ENCODE results near the gene CIC. TPM values are rescaled to one million over a fixed set of nuclear protein-coding genes. Genes with fewer than 3 reads are reported as not detected.

The CIC gene
- total RNA-seq, 4 donors from 2014 or later, result 40.5 to 72.8 (median 67.2) TPM

DNA sequence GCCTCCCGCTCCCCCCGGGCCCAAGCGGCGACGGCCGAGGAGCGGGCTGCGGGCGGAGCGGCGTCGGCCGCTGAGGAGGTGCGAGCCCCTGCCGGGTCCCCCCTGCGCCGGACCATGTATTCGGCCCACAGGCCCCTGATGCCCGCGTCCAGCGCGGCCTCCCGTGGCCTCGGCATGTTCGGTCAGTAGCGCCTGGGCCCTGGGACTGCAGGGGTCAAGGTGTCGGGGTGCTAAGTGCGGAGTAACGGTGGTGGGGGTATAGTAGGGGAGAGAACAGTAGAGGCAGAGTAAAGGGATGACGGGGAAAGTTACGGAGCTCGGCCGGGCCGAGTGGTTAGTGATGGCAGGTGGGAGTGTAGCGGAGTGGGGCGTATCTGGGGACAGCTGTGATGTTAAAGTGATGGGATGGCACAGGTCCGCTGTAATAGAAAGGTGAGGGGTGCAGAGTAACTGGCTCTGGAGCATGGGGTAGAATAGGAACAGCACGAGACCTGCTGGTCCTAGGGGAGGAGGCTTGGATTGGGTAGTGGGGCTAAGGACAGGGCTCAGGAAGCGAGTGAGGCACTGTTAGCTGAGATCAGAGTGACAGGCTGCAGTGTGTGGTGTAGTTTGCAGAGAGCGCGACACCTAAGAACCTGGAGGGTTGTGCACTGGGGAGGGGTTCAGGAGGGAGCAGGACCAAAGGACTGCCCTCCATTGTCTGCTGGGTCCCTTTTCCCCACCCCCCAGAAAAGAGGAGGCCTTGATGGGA lies 15.7 kb downstream of the CIC start:
- no peaks in the 10 kb centered on the region for H3K27me3 ChIP-seq
- H3K4me1 ChIP-seq, result peaks cover 6 to 56% (median 39%) of the 10 kb centered on the region in 4 donors
- peak overlapping the region; percentile 53 to 89 (median 76) for H3K4me3 ChIP-seq
- no peak for TF ChIP-seq POLR2A (IDR thresholded peaks at IDR 0.05)
- TF ChIP-seq, protein P1, sequence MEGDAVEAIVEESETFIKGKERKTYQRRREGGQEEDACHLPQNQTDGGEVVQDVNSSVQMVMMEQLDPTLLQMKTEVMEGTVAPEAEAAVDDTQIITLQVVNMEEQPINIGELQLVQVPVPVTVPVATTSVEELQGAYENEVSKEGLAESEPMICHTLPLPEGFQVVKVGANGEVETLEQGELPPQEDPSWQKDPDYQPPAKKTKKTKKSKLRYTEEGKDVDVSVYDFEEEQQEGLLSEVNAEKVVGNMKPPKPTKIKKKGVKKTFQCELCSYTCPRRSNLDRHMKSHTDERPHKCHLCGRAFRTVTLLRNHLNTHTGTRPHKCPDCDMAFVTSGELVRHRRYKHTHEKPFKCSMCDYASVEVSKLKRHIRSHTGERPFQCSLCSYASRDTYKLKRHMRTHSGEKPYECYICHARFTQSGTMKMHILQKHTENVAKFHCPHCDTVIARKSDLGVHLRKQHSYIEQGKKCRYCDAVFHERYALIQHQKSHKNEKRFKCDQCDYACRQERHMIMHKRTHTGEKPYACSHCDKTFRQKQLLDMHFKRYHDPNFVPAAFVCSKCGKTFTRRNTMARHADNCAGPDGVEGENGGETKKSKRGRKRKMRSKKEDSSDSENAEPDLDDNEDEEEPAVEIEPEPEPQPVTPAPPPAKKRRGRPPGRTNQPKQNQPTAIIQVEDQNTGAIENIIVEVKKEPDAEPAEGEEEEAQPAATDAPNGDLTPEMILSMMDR (IDR thresholded peaks at IDR 0.05), result no peak
- DNase-seq, result peak in 1 of 3 donors; percentile 29
- peaks cover 0 to 32% (median 0%) of the 10 kb centered on the region in 3 donors for H3K36me3 ChIP-seq
- no peaks in the 10 kb centered on the region for H3K9me3 ChIP-seq
- peak overlapping the region; percentile 65 to 99 (median 88) for H3K27ac ChIP-seq

DNA sequence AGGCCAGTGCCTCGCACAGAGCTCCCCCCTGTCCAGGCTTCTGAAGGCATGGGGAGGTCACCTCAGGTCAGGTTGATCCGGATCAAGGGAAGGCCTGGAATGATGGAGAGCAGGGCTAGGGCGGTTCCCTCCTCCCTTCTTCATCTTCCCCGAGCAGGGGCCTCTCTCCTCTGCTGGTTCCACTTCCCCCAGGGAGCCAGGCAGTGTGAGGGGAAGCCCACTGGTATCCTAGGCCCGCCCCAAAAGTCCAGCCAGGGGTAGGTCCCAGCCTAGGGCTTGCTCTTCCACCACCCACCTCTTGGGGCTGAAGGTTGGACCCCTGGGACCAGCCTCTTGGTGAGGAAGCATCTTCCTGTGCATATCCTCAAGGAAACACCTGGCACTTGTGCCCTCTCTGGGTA lies 16.5 kb downstream of the CIC start:
- no peak for TF ChIP-seq POLR2A (IDR thresholded peaks at IDR 0.05)
- TF ChIP-seq, protein P1 (IDR thresholded peaks at IDR 0.05), result no peak
- Histone ChIP-seq H3K4me1 (peaks cover 6 to 56% (median 37%) of the 10 kb centered on the region in 4 donors), H3K27ac (peak overlapping the region; percentile 20 to 96 (median 60)), H3K4me3 (peak overlapping the region in 2 of 4 donors; percentile 70 to 83), H3K27me3 (no peaks in the 10 kb centered on the region), H3K36me3 (peaks cover 0 to 40% (median 0%) of the 10 kb centered on the region in 3 donors), H3K9me3 (no peaks in the 10 kb centered on the region)
- peak in 1 of 3 donors; percentile 39 for DNase-seq

DNA sequence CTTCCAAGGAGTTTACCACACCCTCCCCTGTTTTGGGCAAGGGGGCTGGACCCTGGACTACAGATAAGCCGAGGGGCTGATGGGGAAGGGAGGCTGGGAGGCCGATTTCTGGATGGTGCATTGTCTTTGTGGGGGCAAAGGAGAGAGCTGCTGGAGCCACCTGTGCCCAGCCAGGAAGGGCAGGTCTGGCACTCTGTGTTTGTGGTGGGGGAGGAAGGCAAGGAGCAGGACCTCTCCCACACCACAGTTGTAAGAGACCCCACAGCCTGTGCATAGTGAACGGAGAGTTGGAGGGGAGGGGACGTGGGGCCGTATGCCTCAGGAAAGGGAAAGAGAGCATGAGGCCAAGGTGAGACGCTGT lies 16.9 kb downstream of the CIC start:
- H3K27ac ChIP-seq, result peak overlapping the region; percentile 20 to 96 (median 34)
- TF ChIP-seq, protein P1 (IDR thresholded peaks at IDR 0.05), result no peak
- TF ChIP-seq POLR2A (IDR thresholded peaks at IDR 0.05), result no peak
- H3K4me1 ChIP-seq, result peaks cover 6 to 56% (median 36%) of the 10 kb centered on the region in 4 donors
- no peaks in the 10 kb centered on the region for H3K27me3 ChIP-seq
- H3K4me3 ChIP-seq, result no peak overlapping the region
- H3K36me3 ChIP-seq, result peaks cover 0 to 44% (median 0%) of the 10 kb centered on the region in 3 donors
- no peak for DNase-seq
- no peaks in the 10 kb centered on the region for H3K9me3 ChIP-seq

DNA sequence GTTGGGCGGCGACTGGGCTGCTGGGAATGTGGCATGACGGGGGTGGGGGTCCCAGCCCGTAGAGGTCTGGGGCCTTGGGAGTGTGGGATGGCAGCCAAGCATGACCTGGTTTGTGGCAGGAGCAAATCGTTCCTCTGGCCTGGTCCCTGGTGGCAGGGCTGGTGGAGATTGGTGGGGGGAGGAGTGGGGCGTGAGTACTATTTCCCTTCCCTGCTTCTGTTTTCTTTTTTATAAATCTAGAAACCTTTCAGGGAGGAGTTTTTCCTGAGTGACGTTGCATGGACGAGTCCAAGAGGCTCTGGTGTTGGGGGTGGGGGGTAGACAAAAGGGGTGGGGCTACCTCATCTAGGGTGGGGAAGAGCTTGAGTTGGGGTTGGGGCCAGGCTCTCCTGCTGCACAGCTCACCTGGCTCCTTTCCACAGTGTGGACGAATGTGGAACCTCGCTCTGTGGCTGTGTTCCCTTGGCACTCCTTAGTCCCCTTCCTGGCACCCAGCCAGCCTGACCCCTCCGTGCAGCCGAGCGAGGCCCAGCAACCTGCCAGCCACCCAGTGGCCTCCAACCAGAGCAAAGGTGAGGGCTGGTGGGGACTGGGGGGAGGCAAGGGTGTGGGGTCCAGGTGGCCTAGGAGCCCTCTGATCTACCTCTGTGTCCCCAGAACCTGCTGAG lies 17.4 kb downstream of the CIC start:
- no peak overlapping the region for H3K4me3 ChIP-seq
- H3K4me1 ChIP-seq, result peaks cover 6 to 53% (median 31%) of the 10 kb centered on the region in 4 donors
- TF ChIP-seq POLR2A (IDR thresholded peaks at IDR 0.05), result no peak
- TF ChIP-seq, protein P1 (IDR thresholded peaks at IDR 0.05), result no peak
- H3K9me3 ChIP-seq, result no peaks in the 10 kb centered on the region
- peaks cover 0 to 49% (median 0%) of the 10 kb centered on the region in 3 donors for H3K36me3 ChIP-seq
- no peak for DNase-seq
- H3K27me3 ChIP-seq, result no peaks in the 10 kb centered on the region
- H3K27ac ChIP-seq, result peak overlapping the region; percentile 20 to 96 (median 34)

DNA sequence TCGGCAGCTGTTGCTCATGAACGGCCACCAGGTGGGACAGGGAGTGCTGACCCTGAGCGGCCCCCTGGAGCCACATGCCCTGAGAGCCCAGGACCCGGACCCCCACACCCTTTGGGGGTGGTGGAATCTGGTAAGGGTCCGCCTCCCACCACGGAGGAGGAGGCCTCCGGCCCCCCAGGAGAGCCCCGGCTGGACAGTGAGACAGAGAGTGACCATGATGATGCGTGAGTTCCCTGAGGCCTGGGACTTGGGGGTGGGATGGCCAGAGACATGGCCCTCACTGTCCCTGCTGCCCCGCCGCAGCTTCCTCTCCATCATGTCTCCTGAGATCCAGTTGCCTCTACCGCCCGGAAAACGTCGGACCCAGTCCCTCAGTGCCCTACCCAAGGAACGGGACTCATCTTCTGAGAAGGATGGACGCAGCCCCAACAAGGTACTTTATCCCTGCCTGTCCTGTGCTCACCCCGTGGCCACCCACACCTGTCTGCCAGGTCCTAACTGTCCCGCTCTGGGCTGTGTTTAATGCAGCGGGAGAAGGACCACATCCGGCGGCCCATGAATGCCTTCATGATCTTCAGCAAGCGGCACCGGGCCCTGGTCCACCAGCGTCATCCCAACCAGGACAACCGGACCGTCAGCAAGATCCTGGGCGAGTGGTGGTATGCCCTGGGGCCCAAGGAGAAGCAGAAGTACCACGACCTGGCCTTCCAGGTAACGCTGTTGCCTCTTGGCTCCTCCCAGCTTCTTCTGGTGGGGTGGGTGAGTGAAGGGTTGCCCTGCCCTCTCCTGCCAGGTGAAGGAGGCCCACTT lies 18.2 kb downstream of the CIC start:
- DNase-seq, result no peak
- Histone ChIP-seq H3K9me3 (no peaks in the 10 kb centered on the region), H3K27ac (peak overlapping the region in 2 of 4 donors; percentile 29 to 96), H3K27me3 (no peaks in the 10 kb centered on the region), H3K36me3 (peaks cover 0 to 57% (median 0%) of the 10 kb centered on the region in 3 donors), H3K4me1 (peaks cover 2 to 46% (median 23%) of the 10 kb centered on the region in 4 donors), H3K4me3 (no peak overlapping the region)
- TF ChIP-seq, protein P1 (IDR thresholded peaks at IDR 0.05), result no peak
- no peak for TF ChIP-seq POLR2A (IDR thresholded peaks at IDR 0.05)
